IMR-90 (cell line): Measurements from ENCODE around the gene VEPH1. TPM values are rescaled to one million over a fixed set of nuclear protein-coding genes. Genes with fewer than 3 reads are reported as not detected.

Experiments used
- ATAC-seq: fragments of 200-7000 bp; cut with Tn5 transposase; 2 replicates; pipeline ENCODE4 v1.9.1; 2020; ENCODE audit warnings: low read depth, mild to moderate bottlenecking, moderate library complexity
- BruUV-seq: library from RNA; stranded (reverse); fragments of 400-500 nt; replicated peaks from 2 replicates; lab custom pipeline; 2021; lab: Mats Ljungman, UMichigan
- CTCF ChIA-PET: fragments of 300-600 bp; formaldehyde crosslinking; extraction: SDS; loops from one replicate; lab custom pipeline; 2021; ENCODE audit warnings: antibody characterized with exemption; lab: Yijun Ruan, JAX
- POLR2A ChIA-PET: fragments of 300-600 bp; sonication (Branson Sonifier 250); formaldehyde crosslinking; loops from one replicate; lab custom pipeline; 2022; ENCODE audit warnings: antibody characterized with exemption; ENCODE audit not compliant: unreplicated experiment; lab: Charles Lee
- DNase-seq: peaks from one replicate; pipeline ENCODE4 v3.0.0; 2013
- H2AFZ ChIP-seq: replicated peaks from 2 replicates; pipeline ENCODE3; 2013; ENCODE audit warnings: low read length, mild to moderate bottlenecking; ENCODE audit not compliant: poor library complexity
- H2AK5ac ChIP-seq: 2 replicates; pipeline ENCODE4 v1.6.1; 2013; ENCODE audit warnings: low read depth, low read length, inconsistent platforms
- H2AK9ac ChIP-seq: replicated peaks from 2 replicates; pipeline ENCODE3; 2013; ENCODE audit warnings: mild to moderate bottlenecking, low read depth, low read length, moderate library complexity; ENCODE audit not compliant: poor library complexity
- H2BK120ac ChIP-seq: 2 replicates; pipeline ENCODE4 v1.6.1; 2013; ENCODE audit warnings: low read depth, low read length, inconsistent platforms
- H2BK15ac ChIP-seq: 3 replicates; pipeline ENCODE4 v1.6.1; 2013; ENCODE audit warnings: low read depth, low read length, inconsistent platforms
- H2BK20ac ChIP-seq: 2 replicates; pipeline ENCODE4 v1.6.1; 2013; ENCODE audit warnings: low read depth, mild to moderate bottlenecking, inconsistent platforms, low read length, moderate library complexity
- H2BK5ac ChIP-seq: 2 replicates; pipeline ENCODE4 v1.6.1; 2013; ENCODE audit warnings: mild to moderate bottlenecking, low read depth, low read length, inconsistent platforms; ENCODE audit not compliant: poor library complexity, severe bottlenecking
- H3K14ac ChIP-seq: replicated peaks from 2 replicates; pipeline ENCODE4 v1.6.1; 2013; ENCODE audit warnings: low read depth, low read length, inconsistent platforms
- H3K18ac ChIP-seq: 2 replicates; pipeline ENCODE4 v1.6.1; 2013; ENCODE audit warnings: low read depth, low read length, control low read depth
- H3K23ac ChIP-seq: 2 replicates; pipeline ENCODE4 v1.6.1; 2013; ENCODE audit warnings: low read depth, low read length, inconsistent platforms
- H3K27ac ChIP-seq: 2 replicates; pipeline ENCODE4 v1.5.1; 2013; ENCODE audit warnings: mild to moderate bottlenecking, control low read depth, low read length; ENCODE audit not compliant: insufficient read depth
- H3K27me3 ChIP-seq: 2 replicates; pipeline ENCODE4 v1.6.1; 2013; ENCODE audit warnings: low read length; ENCODE audit not compliant: control insufficient read depth, insufficient read depth
- H3K36me3 ChIP-seq: 2 replicates; pipeline ENCODE4 v1.6.1; 2013; ENCODE audit warnings: low read length, mixed read lengths; ENCODE audit not compliant: control insufficient read depth, insufficient read depth
- H3K4ac ChIP-seq: 2 replicates; pipeline ENCODE4 v1.6.1; 2013; ENCODE audit warnings: low read depth, low read length, inconsistent platforms
- H3K4me1 ChIP-seq: 2 replicates; pipeline ENCODE4 v1.6.1; 2013; ENCODE audit warnings: low read length, mixed read lengths; ENCODE audit not compliant: control insufficient read depth, insufficient read depth
- H3K4me2 ChIP-seq: 2 replicates; pipeline ENCODE4 v1.6.1; 2013; ENCODE audit warnings: low read depth, mild to moderate bottlenecking, control low read depth, low read length, moderate library complexity
- H3K4me3 ChIP-seq: 2 replicates; pipeline ENCODE4 v1.5.1; 2013; ENCODE audit warnings: low read depth, mild to moderate bottlenecking, control low read depth, low read length, moderate library complexity; ENCODE audit not compliant: insufficient read depth
- H3K56ac ChIP-seq: 2 replicates; pipeline ENCODE4 v1.6.1; 2013; ENCODE audit warnings: low read length, inconsistent platforms; ENCODE audit not compliant: insufficient read depth; ENCODE audit errors: extremely low read depth
- H3K79me1 ChIP-seq, 2 experiments: 2 replicates each; pipeline ENCODE4 v1.6.1; 2013; ENCODE audit warnings: low read length in 2 of 2, inconsistent platforms in 1 of 2, low read depth in 1 of 2
- H3K9ac ChIP-seq: 2 replicates; pipeline ENCODE4 v1.6.1; 2013; ENCODE audit warnings: low read depth, low read length, control low read depth
- H3K9me1 ChIP-seq: 2 replicates; pipeline ENCODE4 v1.6.1; 2013; ENCODE audit warnings: low read length, inconsistent platforms; ENCODE audit not compliant: insufficient read depth
- H3K9me3 ChIP-seq: 2 replicates; pipeline ENCODE4 v1.6.1; 2013; ENCODE audit warnings: low read length; ENCODE audit not compliant: control insufficient read depth, insufficient read depth
- H4K20me1 ChIP-seq: 2 replicates; pipeline ENCODE4 v1.6.1; 2013; ENCODE audit warnings: low read length, inconsistent platforms; ENCODE audit not compliant: insufficient read depth
- H4K5ac ChIP-seq: 2 replicates; pipeline ENCODE4 v1.6.1; 2013; ENCODE audit warnings: mild to moderate bottlenecking, low read depth, low read length, control low read depth
- H4K8ac ChIP-seq, 2 experiments: 2 replicates each; pipeline ENCODE4 v1.6.1; 2013; ENCODE audit warnings: low read depth in 2 of 2, low read length in 2 of 2, control low read depth in 1 of 2, inconsistent platforms in 1 of 2
- H4K91ac ChIP-seq: 2 replicates; pipeline ENCODE4 v1.6.1; 2013; ENCODE audit warnings: low read depth, low read length, inconsistent platforms; ENCODE audit not compliant: insufficient read depth
- MAZ ChIP-seq: IDR thresholded peaks from 2 replicates; pipeline ENCODE4 v1.6.1; 2012; ENCODE audit warnings: low read depth, mild to moderate bottlenecking, low read length, improper control_type of control experiment, moderate library complexity, borderline replicate concordance
- MXI1 ChIP-seq: IDR thresholded peaks from 2 replicates; pipeline ENCODE4 v1.6.1; 2012; ENCODE audit warnings: low read depth, mild to moderate bottlenecking, low read length, moderate library complexity, borderline replicate concordance
- NFE2L2 ChIP-seq: fragments of 150-350 bp; IDR thresholded peaks from 2 replicates; pipeline ENCODE4 v1.6.1; 2016; ENCODE audit warnings: low read depth, mild to moderate bottlenecking, low read length
- RAD21 ChIP-seq: IDR thresholded peaks from 2 replicates; pipeline ENCODE4 v1.6.1; 2012; ENCODE audit warnings: low read length, improper control_type of control experiment
- RCOR1 ChIP-seq: IDR thresholded peaks from 2 replicates; pipeline ENCODE4 v1.6.1; 2012; ENCODE audit warnings: mild to moderate bottlenecking, low read length, improper control_type of control experiment; ENCODE audit not compliant: insufficient replicate concordance
- dilution Hi-C: fragments of 300-500 bp; cut with HindIII; formaldehyde crosslinking; loops from one replicate; pipeline ENCODE4 v1.14.3; 2018; ENCODE audit warnings: low sequenced_read_pairs; ENCODE audit not compliant: unreplicated experiment
- in situ Hi-C: fragments of 300-500 bp; cut with MboI; formaldehyde crosslinking; loops from 3 replicates; pipeline ENCODE4 v1.14.3; 2019; ENCODE audit warnings: low sequenced_read_pairs, inconsistent platforms, mixed read lengths
- intact Hi-C: fragments of 100-400 bp; cut with micrococcal nuclease; formaldehyde crosslinking; loops from 2 replicates; pipeline ENCODE4 v1.10.0; 2022
- polyA plus RNA-seq, 3 experiments: library from polyadenylated mRNA; depleted of rRNA; stranded (reverse); fragments of >200 nt; gene quantifications; 2 replicates each; pipeline ENCODE4 v1.2.3, GENCODE V29; 2012; ENCODE audit warnings: low replicate concordance in 1 of 3
- total RNA-seq: library from RNA; depleted of rRNA; stranded (reverse); fragments of >200 nt; gene quantifications from 2 replicates; pipeline ENCODE4 v1.2.3, GENCODE V29; 2012
- TF ChIP-seq, protein P1 (sequence below): fragments of 150-350 bp; IDR thresholded peaks from 2 replicates; pipeline ENCODE4 v1.6.1; 2016; ENCODE audit warnings: low read depth, mild to moderate bottlenecking, low read length, moderate library complexity, borderline replicate concordance
- TF ChIP-seq, protein P2 (sequence below): fragments of 150-350 bp; IDR thresholded peaks from 2 replicates; pipeline ENCODE4 v1.6.1; 2017; ENCODE audit warnings: mild to moderate bottlenecking, antibody characterized with exemption, low read length, low read depth

VEPH1 gene
- total and polyA plus RNA-seq, 2 of the 4 experiments (the other 2 are of a cell fraction) = 30.5 to 130 TPM

DNA sequence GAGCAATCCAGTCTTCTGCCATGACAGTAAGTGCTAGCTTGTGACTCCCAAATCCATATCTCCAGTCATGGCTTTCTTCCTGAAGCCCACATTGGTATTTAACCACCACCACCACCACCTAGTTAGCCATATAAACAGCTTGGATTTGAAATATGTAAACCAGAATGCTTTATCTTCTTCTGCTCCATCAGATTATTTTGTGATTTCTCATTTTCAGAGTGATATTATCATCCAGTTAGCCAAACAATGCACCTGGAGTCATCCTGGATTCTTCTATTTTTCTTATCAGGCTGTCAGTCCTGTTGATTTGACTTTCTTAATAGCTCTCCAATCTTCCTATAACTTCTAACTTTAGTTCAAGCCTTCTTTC lies 190.9 kb downstream of the VEPH1 start:
- Histone ChIP-seq H3K56ac (0 out of 2 replicates have a peak overlapping the region, but pooled peaks have one; percentile 28), H3K9me3 (no peaks in the 10 kb centered on the region), H2AK5ac (peak overlapping the region; percentile 56; the same call in 1 of the 2 replicates), H3K79me1 (no peaks in the 10 kb centered on the region), H4K8ac (peak overlapping the region; percentile 72 to 91), H2BK15ac (0 out of 3 replicates have a peak overlapping the region, but pooled peaks have one; percentile 64), H4K5ac (peak overlapping the region; percentile 68; the same call in 1 of the 2 replicates), H3K4ac (peak overlapping the region; percentile 71; the same call in 1 of the 2 replicates), H4K91ac (peak overlapping the region; percentile 88), H2AK9ac (no peak overlapping the region), H3K4me1 (peaks cover 5% of the 10 kb centered on the region), H3K23ac (0 out of 2 replicates have a peak overlapping the region, but pooled peaks have one; percentile 67), H3K27me3 (no peaks in the 10 kb centered on the region), H3K14ac (no peak overlapping the region; the same call in 1 of the 2 replicates), H3K27ac (peak overlapping the region; percentile 26; the same call in 1 of the 2 replicates), H2BK120ac (peak overlapping the region; percentile 90), H3K4me2 (no peak overlapping the region), H2AFZ (no peak overlapping the region), H2BK5ac (peak overlapping the region; percentile 75), H3K9me1 (no peaks in the 10 kb centered on the region), H2BK20ac (peak overlapping the region; percentile 93), H3K36me3 (no peaks in the 10 kb centered on the region), H3K18ac (peak overlapping the region; percentile 82; the same call in 1 of the 2 replicates), H3K4me3 (no peak overlapping the region), H4K20me1 (no peaks in the 10 kb centered on the region), H3K9ac (no peak overlapping the region)
- CTCF ChIA-PET = interaction anchor here (0.6 kb wide), 1 partner anchor 1419 kb away, joined by 3 read pairs; no protein-coding TSS in a partner anchor
- ATAC-seq = peak; percentile 24; the same call in 1 of the 2 replicates
- no peak for TF ChIP-seq MXI1
- TF ChIP-seq, protein P1, sequence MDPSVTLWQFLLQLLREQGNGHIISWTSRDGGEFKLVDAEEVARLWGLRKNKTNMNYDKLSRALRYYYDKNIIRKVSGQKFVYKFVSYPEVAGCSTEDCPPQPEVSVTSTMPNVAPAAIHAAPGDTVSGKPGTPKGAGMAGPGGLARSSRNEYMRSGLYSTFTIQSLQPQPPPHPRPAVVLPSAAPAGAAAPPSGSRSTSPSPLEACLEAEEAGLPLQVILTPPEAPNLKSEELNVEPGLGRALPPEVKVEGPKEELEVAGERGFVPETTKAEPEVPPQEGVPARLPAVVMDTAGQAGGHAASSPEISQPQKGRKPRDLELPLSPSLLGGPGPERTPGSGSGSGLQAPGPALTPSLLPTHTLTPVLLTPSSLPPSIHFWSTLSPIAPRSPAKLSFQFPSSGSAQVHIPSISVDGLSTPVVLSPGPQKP = no peak
- no peak for TF ChIP-seq RCOR1
- no peak for TF ChIP-seq MAZ
- TF ChIP-seq RAD21 = no peak
- TF ChIP-seq, protein P2, sequence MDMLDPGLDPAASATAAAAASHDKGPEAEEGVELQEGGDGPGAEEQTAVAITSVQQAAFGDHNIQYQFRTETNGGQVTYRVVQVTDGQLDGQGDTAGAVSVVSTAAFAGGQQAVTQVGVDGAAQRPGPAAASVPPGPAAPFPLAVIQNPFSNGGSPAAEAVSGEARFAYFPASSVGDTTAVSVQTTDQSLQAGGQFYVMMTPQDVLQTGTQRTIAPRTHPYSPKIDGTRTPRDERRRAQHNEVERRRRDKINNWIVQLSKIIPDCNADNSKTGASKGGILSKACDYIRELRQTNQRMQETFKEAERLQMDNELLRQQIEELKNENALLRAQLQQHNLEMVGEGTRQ = no peak
- no peak for TF ChIP-seq NFE2L2
- in situ Hi-C loops = no loop called here
- POLR2A ChIA-PET = interaction anchor here (0.5 kb wide), 1 partner anchor 1236 kb away, joined by 3 read pairs; no protein-coding TSS in a partner anchor
- intact Hi-C loops = no loop called here
- dilution Hi-C loops = no loop called here
- BruUV-seq = no TSS peak
- DNase-seq = no peak
